Measurements from ENCODE around the gene UBE2Z. TPM values are rescaled to one million over a fixed set of nuclear protein-coding genes. Genes with fewer than 3 reads are reported as not detected.
A peak's percentile ranks its signal among the peaks of the same experiment; 100 is the strongest.

Gene UBE2Z
- total and polyA plus RNA-seq, 2 of the 13 experiments (the other 11 are each of a cell fraction or from before 2014, with no cell fraction given), result 63.2 to 122 TPM

DNA sequence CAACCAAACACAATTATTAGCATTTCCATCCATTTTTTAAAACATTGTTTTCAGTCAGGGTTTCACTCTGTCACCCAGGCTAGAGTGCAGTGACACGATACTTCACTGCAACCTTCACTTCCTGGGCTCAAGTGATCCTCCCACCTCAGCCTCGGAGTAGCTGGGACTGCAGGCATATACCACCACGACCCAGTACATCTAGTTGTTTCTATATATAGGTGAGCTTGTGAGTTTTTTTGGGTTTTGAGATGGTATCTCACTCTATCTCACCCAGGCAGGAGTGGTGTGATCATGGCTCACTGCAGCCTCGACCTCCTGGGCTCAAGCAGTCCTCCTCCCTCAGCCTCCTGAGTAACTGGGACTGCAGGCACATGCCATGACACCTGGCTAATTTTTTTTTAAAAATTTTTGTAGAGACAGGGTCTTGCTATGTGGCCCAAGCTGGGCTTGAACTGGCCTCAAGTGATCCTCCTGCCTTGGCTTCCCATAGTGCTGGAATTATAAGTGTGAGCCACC is 37.1 kb upstream of the UBE2Z start:
- intact Hi-C loops (cut with micrococcal nuclease; ENCODE audit: unreplicated experiment), result loop anchor here (2.0 kb wide), 2 partner anchors 40 to 56 kb away; partner anchors contain the start of gene CALCOCO2
- H3K27ac ChIP-seq (ENCODE audit: extremely low read length, insufficient read depth, low read length), result peak overlapping the region; percentile 97
- in situ Hi-C loops (cut with HindIII; ENCODE audit: extremely low pct_ligation_motif_present, low pct_unique_long_range_greater_than_20kb), result no loop called here
- TF ChIP-seq SNAI1 (CRISPR knock-in tag; IDR thresholded peaks at IDR 0.05; ENCODE audit: borderline replicate concordance) (0 out of 2 replicates have a peak, but pooled peaks have one; percentile 26), ZNF572 (CRISPR knock-in tag; IDR thresholded peaks at IDR 0.05) (0 out of 2 replicates have a peak, but pooled peaks have one; percentile 28), ZNF30 (CRISPR knock-in tag; IDR thresholded peaks at IDR 0.05) (no peak), MXI1 (IDR thresholded peaks at IDR 0.05; ENCODE audit: borderline replicate concordance, low read depth, low read length) (no peak), ZNF563 (CRISPR knock-in tag; IDR thresholded peaks at IDR 0.05) (0 out of 2 replicates have a peak, but pooled peaks have one; percentile 17), ZNF234 (CRISPR knock-in tag; conservative IDR thresholded peaks at IDR 0.05) (0 out of 2 replicates have a peak, but pooled peaks have one; percentile 19), GZF1 (CRISPR knock-in tag; IDR thresholded peaks at IDR 0.05) (0 out of 2 replicates have a peak, but pooled peaks have one; percentile 5), PAX8 (CRISPR knock-in tag; IDR thresholded peaks at IDR 0.05; ENCODE audit: borderline replicate concordance) (0 out of 2 replicates have a peak, but pooled peaks have one; percentile 19), ZSCAN20 (CRISPR knock-in tag; IDR thresholded peaks at IDR 0.05; ENCODE audit: borderline replicate concordance) (0 out of 2 replicates have a peak, but pooled peaks have one; percentile 11), MAZ (IDR thresholded peaks at IDR 0.05; ENCODE audit: borderline replicate concordance, low read depth, low read length) (no peak), MAZ (CRISPR knock-in tag; IDR thresholded peaks at IDR 0.05; ENCODE audit: low read depth) (no peak)
- TF ChIP-seq, protein P1, sequence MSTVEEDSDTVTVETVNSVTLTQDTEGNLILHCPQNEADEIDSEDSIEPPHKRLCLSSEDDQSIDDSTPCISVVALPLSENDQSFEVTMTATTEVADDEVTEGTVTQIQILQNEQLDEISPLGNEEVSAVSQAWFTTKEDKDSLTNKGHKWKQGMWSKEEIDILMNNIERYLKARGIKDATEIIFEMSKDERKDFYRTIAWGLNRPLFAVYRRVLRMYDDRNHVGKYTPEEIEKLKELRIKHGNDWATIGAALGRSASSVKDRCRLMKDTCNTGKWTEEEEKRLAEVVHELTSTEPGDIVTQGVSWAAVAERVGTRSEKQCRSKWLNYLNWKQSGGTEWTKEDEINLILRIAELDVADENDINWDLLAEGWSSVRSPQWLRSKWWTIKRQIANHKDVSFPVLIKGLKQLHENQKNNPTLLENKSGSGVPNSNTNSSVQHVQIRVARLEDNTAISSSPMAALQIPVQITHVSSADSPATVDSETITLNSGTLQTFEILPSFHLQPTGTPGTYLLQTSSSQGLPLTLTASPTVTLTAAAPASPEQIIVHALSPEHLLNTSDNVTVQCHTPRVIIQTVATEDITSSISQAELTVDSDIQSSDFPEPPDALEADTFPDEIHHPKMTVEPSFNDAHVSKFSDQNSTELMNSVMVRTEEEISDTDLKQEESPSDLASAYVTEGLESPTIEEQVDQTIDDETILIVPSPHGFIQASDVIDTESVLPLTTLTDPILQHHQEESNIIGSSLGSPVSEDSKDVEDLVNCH (CRISPR knock-in tag; IDR thresholded peaks at IDR 0.05), result 0 out of 2 replicates have a peak, but pooled peaks have one; percentile 1
- TF ChIP-seq, protein P2, sequence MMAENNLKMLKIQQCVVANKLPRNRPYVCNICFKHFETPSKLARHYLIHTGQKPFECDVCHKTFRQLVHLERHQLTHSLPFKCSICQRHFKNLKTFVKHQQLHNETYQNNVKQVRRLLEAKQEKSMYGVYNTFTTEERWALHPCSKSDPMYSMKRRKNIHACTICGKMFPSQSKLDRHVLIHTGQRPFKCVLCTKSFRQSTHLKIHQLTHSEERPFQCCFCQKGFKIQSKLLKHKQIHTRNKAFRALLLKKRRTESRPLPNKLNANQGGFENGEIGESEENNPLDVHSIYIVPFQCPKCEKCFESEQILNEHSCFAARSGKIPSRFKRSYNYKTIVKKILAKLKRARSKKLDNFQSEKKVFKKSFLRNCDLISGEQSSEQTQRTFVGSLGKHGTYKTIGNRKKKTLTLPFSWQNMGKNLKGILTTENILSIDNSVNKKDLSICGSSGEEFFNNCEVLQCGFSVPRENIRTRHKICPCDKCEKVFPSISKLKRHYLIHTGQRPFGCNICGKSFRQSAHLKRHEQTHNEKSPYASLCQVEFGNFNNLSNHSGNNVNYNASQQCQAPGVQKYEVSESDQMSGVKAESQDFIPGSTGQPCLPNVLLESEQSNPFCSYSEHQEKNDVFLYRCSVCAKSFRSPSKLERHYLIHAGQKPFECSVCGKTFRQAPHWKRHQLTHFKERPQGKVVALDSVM (CRISPR knock-in tag; IDR thresholded peaks at IDR 0.05), result peak; percentile 99
- TF ChIP-seq, protein P3, sequence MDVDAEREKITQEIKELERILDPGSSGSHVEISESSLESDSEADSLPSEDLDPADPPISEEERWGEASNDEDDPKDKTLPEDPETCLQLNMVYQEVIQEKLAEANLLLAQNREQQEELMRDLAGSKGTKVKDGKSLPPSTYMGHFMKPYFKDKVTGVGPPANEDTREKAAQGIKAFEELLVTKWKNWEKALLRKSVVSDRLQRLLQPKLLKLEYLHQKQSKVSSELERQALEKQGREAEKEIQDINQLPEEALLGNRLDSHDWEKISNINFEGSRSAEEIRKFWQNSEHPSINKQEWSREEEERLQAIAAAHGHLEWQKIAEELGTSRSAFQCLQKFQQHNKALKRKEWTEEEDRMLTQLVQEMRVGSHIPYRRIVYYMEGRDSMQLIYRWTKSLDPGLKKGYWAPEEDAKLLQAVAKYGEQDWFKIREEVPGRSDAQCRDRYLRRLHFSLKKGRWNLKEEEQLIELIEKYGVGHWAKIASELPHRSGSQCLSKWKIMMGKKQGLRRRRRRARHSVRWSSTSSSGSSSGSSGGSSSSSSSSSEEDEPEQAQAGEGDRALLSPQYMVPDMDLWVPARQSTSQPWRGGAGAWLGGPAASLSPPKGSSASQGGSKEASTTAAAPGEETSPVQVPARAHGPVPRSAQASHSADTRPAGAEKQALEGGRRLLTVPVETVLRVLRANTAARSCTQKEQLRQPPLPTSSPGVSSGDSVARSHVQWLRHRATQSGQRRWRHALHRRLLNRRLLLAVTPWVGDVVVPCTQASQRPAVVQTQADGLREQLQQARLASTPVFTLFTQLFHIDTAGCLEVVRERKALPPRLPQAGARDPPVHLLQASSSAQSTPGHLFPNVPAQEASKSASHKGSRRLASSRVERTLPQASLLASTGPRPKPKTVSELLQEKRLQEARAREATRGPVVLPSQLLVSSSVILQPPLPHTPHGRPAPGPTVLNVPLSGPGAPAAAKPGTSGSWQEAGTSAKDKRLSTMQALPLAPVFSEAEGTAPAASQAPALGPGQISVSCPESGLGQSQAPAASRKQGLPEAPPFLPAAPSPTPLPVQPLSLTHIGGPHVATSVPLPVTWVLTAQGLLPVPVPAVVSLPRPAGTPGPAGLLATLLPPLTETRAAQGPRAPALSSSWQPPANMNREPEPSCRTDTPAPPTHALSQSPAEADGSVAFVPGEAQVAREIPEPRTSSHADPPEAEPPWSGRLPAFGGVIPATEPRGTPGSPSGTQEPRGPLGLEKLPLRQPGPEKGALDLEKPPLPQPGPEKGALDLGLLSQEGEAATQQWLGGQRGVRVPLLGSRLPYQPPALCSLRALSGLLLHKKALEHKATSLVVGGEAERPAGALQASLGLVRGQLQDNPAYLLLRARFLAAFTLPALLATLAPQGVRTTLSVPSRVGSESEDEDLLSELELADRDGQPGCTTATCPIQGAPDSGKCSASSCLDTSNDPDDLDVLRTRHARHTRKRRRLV (CRISPR knock-in tag; IDR thresholded peaks at IDR 0.05), result 0 out of 2 replicates have a peak, but pooled peaks have one; percentile 8

More for the DNA sequence above, 37.1 kb upstream of the UBE2Z start:
- BruUV-seq (replicated peaks), result no TSS peak
- Histone ChIP-seq H3K9me3 (ENCODE audit: low read length) (no peaks in the 10 kb centered on the region), H3K4me3 (replicated peaks in 1 of 3; ENCODE audit: insufficient read depth in 1 of 3, low read depth in 2 of 3, low read length in 3 of 3) (peak overlapping the region in 1 of 3 experiments; percentile 60; a peak in 2 of 6 replicates), H3K4me1 (ENCODE audit: insufficient read depth, low read length) (peaks cover 62% of the 10 kb centered on the region), H4K20me1 (ENCODE audit: insufficient read depth, low read length) (no peaks in the 10 kb centered on the region), H2AFZ (ENCODE audit: low read length) (no peak overlapping the region), H3K27me3 (ENCODE audit: control insufficient read depth in 1 of 2, insufficient read depth in 2 of 2, low read length in 2 of 2) (no peaks in the 10 kb centered on the region), H3K79me2 (ENCODE audit: insufficient read depth, low read length) (no peaks in the 10 kb centered on the region), H3K4me2 (ENCODE audit: low read depth, low read length) (peak overlapping the region; percentile 94), H3K9ac (ENCODE audit: insufficient read depth, low read depth, low read length) (peak overlapping the region; percentile 75), H3K36me3 (replicated peaks in 1 of 2; ENCODE audit: control insufficient read depth in 1 of 2, insufficient read depth in 2 of 2, low read length in 2 of 2) (no peaks in the 10 kb centered on the region)
- ChIA-PET POLR2A (interaction anchor here (0.7 to 4.4 kb wide), 21 partner anchors 10 to 193 kb away, joined by 3 to 34 read pairs (median 7); partner anchors contain the start of genes ATP5MC1, SNF8 and TTLL6), CTCF (ENCODE audit: low intra/inter-chr PET ratio, low total read pairs) (no interaction called here)
- DNase-seq (ENCODE audit: low spot score) (no peak), FAIRE-seq (no peak), ATAC-seq (peak; percentile 12)
- WGBS (ENCODE audit: low lambda C conversion rate), result 72% methylated on average over 4 of the region's 4 CpGs

Data from HepG2 (cell line).